Spleen (tissue), 11 donors: Measurements from ENCODE around the gene KIF6. TPM values are rescaled to one million over a fixed set of nuclear protein-coding genes. Genes with fewer than 3 reads are reported as not detected.

Source experiments
- DNase-seq: peaks from one replicate; pipeline ENCODE4 v3.0.0-alpha.2; 2020
- H3K27ac ChIP-seq, 8 donors: fragments of 200-600 bp; sonication (generic) in 7 of 8; 1 replicate in 4 of 8; 2 replicates in 4 of 8; pipeline versions ENCODE4 v1.5.0 to v1.8.0; 2016 to 2021; ENCODE audit warnings: inconsistent platforms in 4 of 8, mild to moderate bottlenecking in 4 of 8, moderate library complexity in 1 of 8
- H3K27me3 ChIP-seq, 7 donors: fragments of 200-600 bp; sonication (generic) in 6 of 7; replicated peaks in 1 of 7; 1 replicate in 4 of 7; 2 replicates in 3 of 7; pipeline versions ENCODE4 v1.5.0 to v1.8.0; 2016 to 2021; ENCODE audit warnings: inconsistent platforms in 3 of 7, mild to moderate bottlenecking in 1 of 7
- H3K36me3 ChIP-seq, 6 donors: fragments of 200-600 bp; sonication (generic) in 5 of 6; 1 replicate in 4 of 6; 2 replicates in 2 of 6; pipeline versions ENCODE4 v1.5.0 to v1.8.0; 2016 to 2021; ENCODE audit warnings: inconsistent platforms in 2 of 6
- H3K4me1 ChIP-seq, 6 donors: fragments of 200-600 bp; sonication (generic) in 5 of 6; 1 replicate in 3 of 6; 2 replicates in 3 of 6; pipeline versions ENCODE4 v1.5.0 to v1.8.0; 2016 to 2021; ENCODE audit warnings: inconsistent platforms in 3 of 6
- H3K4me3 ChIP-seq, 8 donors: fragments of 200-600 bp; sonication (generic) in 7 of 8; 1 replicate in 4 of 8; 2 replicates in 4 of 8; pipeline versions ENCODE4 v1.5.0 to v1.8.0; 2016 to 2021; ENCODE audit warnings: inconsistent platforms in 4 of 8, mild to moderate bottlenecking in 4 of 8, moderate library complexity in 2 of 8
- H3K9me3 ChIP-seq, 8 donors: fragments of 200-600 bp; sonication (generic) in 7 of 8; 1 replicate in 4 of 8; 2 replicates in 4 of 8; pipeline versions ENCODE4 v1.5.0 to v1.8.0; 2016 to 2021; ENCODE audit warnings: inconsistent platforms in 4 of 8
- POLR2A ChIP-seq, 3 donors: fragments of 450-650 bp; IDR thresholded peaks; one replicate each; pipeline ENCODE4 v1.5.1; 2017; ENCODE audit warnings: antibody characterized with exemption in 3 of 3, mild to moderate bottlenecking in 1 of 3
- POLR2AphosphoS5 ChIP-seq, 3 donors: sonication (generic); formaldehyde crosslinking; IDR thresholded peaks; one replicate each; pipeline ENCODE4 v1.5.1; 2017; ENCODE audit warnings: antibody characterized with exemption in 3 of 3
- WGBS, 5 donors: extraction: QIAGEN DNeasy Blood & Tissue Kit in 3 of 5; methylation state at CpG; one replicate each; pipeline versions ENCODE4 v1.1.5 to v1.1.7; 2013 to 2018; 5-methylcytosine and 5-hydroxymethylcytosine counted together
- intact Hi-C: fragments of 100-400 bp; cut with DNase I; formaldehyde crosslinking; loops from one replicate; pipeline ENCODE4 v1.15.0; 2023; ENCODE audit warnings: low total_unique reads
- polyA plus RNA-seq, 3 donors: library from polyadenylated mRNA; stranded (reverse); fragments of 200-250 nt; gene quantifications; one replicate each; pipeline ENCODE4 v1.2.1, GENCODE V29; 2013
- total RNA-seq, 7 donors: library from RNA; depleted of rRNA in 3 of 7; stranded (reverse); fragments of >200 nt in 3 of 7; fragmentation: NEBNext Ultra II Directional in 4 of 7; extraction: Animal tissue kit (Norgen Biotek cat#: 25700) in 4 of 7; gene quantifications; one replicate each; pipeline versions ENCODE4 v1.1.0 to v1.2.1, GENCODE V29; 2016 to 2021
- TF ChIP-seq, protein P1 (sequence below), 11 experiments: fragments of 200-600 bp in 7 of 11; fragments of 450-650 bp in 4 of 11; sonication (generic) in 4 of 11; IDR thresholded peaks in 8 of 11; conservative IDR thresholded peaks in 3 of 11; 1 replicate in 7 of 11; 2 replicates in 4 of 11; pipeline versions ENCODE4 v1.4.0 to v1.8.0; 2016 to 2021; ENCODE audit warnings: antibody characterized with exemption in 11 of 11, inconsistent platforms in 4 of 11, mild to moderate bottlenecking in 1 of 11
- donor health status: healthy with polysubstance abuse.
- donor health status: DM: no; HTN: no; CAD: no; lungs with moderate emphysema.
- donor health status: DM: no; HTN: no; CAD: no.
- donor health status: Bipolar disorder and iron deficiency.
- donor health status: healthy.
- donor health status: DM: no; HTN: no; CAD: no.
- donor health status: DM: yes; HTN: yes; CAD: no.

KIF6 gene
- total and polyA plus RNA-seq, 10 donors, result 0.10 to 0.75 (median 0.24) TPM; not detected in 3

- peaks cover 0 to 10% (median 0%) of the 10 kb centered on the region in 7 donors for H3K27me3 ChIP-seq
- no peaks in the 10 kb centered on the region for H3K36me3 ChIP-seq
- H3K27ac ChIP-seq, result no peak overlapping the region
- no peaks in the 10 kb centered on the region for H3K9me3 ChIP-seq
- no peak overlapping the region for H3K4me3 ChIP-seq
- DNase-seq, result no peak
- TF ChIP-seq POLR2AphosphoS5 (IDR thresholded peaks at IDR 0.05) (no peak), POLR2A (IDR thresholded peaks at IDR 0.05) (no peak)
- TF ChIP-seq, protein P1, sequence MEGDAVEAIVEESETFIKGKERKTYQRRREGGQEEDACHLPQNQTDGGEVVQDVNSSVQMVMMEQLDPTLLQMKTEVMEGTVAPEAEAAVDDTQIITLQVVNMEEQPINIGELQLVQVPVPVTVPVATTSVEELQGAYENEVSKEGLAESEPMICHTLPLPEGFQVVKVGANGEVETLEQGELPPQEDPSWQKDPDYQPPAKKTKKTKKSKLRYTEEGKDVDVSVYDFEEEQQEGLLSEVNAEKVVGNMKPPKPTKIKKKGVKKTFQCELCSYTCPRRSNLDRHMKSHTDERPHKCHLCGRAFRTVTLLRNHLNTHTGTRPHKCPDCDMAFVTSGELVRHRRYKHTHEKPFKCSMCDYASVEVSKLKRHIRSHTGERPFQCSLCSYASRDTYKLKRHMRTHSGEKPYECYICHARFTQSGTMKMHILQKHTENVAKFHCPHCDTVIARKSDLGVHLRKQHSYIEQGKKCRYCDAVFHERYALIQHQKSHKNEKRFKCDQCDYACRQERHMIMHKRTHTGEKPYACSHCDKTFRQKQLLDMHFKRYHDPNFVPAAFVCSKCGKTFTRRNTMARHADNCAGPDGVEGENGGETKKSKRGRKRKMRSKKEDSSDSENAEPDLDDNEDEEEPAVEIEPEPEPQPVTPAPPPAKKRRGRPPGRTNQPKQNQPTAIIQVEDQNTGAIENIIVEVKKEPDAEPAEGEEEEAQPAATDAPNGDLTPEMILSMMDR (IDR thresholded peaks at IDR 0.05 in 8 of 11, conservative IDR thresholded peaks at IDR 0.05 in 3 of 11), result no peak
- H3K4me1 ChIP-seq, result no peaks in the 10 kb centered on the region
- intact Hi-C loops, result no loop called here
- WGBS, 5 donors, result 67 to 84% (median 79%) methylated on average over 5 of the region's 5 CpGs
Measured at GRCh38 chr6:39295611-39296011, 429.6 kb downstream of the KIF6 start.

GRCh38 chr6:39294899-39295298 is 430.3 kb downstream of the KIF6 start:
- Histone ChIP-seq H3K4me3 (no peak overlapping the region), H3K4me1 (no peaks in the 10 kb centered on the region), H3K9me3 (no peaks in the 10 kb centered on the region), H3K36me3 (no peaks in the 10 kb centered on the region), H3K27ac (no peak overlapping the region), H3K27me3 (peaks cover 0 to 6% (median 0%) of the 10 kb centered on the region in 7 donors)
- no peak for DNase-seq
- no peak for TF ChIP-seq POLR2A (IDR thresholded peaks at IDR 0.05)
- TF ChIP-seq, protein P1 (IDR thresholded peaks at IDR 0.05 in 8 of 11, conservative IDR thresholded peaks at IDR 0.05 in 3 of 11), result no peak
- TF ChIP-seq POLR2AphosphoS5 (IDR thresholded peaks at IDR 0.05), result no peak
- intact Hi-C loops, result no loop called here
- 50 to 77% (median 60%) methylated on average over 1 of the region's 1 CpG for WGBS, 5 donors

DNA sequence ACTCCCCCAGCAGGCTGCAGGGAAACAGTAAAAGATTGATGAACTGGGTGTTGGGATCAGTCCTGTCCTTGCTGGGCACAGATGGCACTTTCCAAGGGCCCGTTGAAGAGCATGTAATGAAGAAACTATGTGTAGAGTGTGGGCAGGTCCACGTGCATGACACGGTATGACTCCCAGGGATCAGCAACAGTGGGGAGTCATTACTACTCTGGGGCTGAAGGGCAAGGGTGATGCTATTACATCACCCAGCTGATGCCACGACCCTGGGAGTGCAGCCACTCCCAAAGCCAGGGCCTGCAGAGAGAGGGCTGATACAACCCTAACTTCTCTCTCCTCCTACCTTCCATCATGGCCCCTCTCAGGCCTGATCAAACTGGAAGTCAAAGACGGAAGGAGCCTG is 431.1 kb downstream of the KIF6 start:
- 60 to 72% (median 64%) methylated on average over 5 of the region's 5 CpGs for WGBS, 5 donors
- intact Hi-C loops, result no loop called here
- no peak for DNase-seq
- Histone ChIP-seq H3K27me3 (peaks cover 0 to 6% (median 0%) of the 10 kb centered on the region in 7 donors), H3K4me1 (no peaks in the 10 kb centered on the region), H3K36me3 (no peaks in the 10 kb centered on the region), H3K9me3 (no peaks in the 10 kb centered on the region), H3K27ac (no peak overlapping the region), H3K4me3 (no peak overlapping the region)
- TF ChIP-seq, protein P1 (IDR thresholded peaks at IDR 0.05 in 8 of 11, conservative IDR thresholded peaks at IDR 0.05 in 3 of 11), result no peak
- TF ChIP-seq POLR2AphosphoS5 (IDR thresholded peaks at IDR 0.05) (no peak), POLR2A (IDR thresholded peaks at IDR 0.05) (no peak)

DNA sequence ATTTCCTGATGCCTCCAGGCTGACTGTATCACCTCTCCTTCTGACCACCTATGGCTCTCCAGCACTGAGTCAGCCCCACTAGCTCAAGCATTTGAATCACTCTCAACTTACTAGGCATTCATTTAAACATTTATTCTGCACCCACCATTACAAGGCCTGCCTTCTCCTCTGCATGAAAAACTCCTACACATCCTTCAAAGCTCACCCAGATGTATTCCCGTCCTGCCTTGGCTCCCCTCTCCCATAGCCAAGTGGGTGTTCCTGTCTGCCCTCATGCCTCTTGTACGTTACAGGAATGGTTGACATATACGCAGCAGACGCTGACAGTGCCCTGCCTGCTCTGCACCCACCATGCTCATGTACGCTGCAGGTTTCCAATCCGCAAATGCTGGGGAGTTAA is 432.6 kb downstream of the KIF6 start:
- intact Hi-C loops, result no loop called here
- TF ChIP-seq POLR2AphosphoS5 (IDR thresholded peaks at IDR 0.05) (no peak), POLR2A (IDR thresholded peaks at IDR 0.05) (no peak)
- TF ChIP-seq, protein P1 (IDR thresholded peaks at IDR 0.05 in 8 of 11, conservative IDR thresholded peaks at IDR 0.05 in 3 of 11), result no peak
- H3K4me3 ChIP-seq, result no peak overlapping the region
- 84 to 94% (median 89%) methylated on average over 6 of the region's 6 CpGs for WGBS, 5 donors
- no peaks in the 10 kb centered on the region for H3K4me1 ChIP-seq
- H3K36me3 ChIP-seq, result no peaks in the 10 kb centered on the region
- H3K9me3 ChIP-seq, result no peaks in the 10 kb centered on the region
- no peak overlapping the region for H3K27ac ChIP-seq
- H3K27me3 ChIP-seq, result peaks cover 0 to 15% (median 0%) of the 10 kb centered on the region in 7 donors
- DNase-seq, result no peak
